Heart left ventricle (tissue), 13 donors: Measurements from ENCODE around the gene CEP290.

ENCODE experiments used
- CTCF ChIP-seq, 12 donors: fragments of 200-600 bp; sonication (generic) in 4 of 12; IDR thresholded peaks; one replicate each; pipeline versions ENCODE4 v1.5.0 to v1.8.0; 2018 to 2022; ENCODE audit warnings: antibody characterized with exemption in 12 of 12, mild to moderate bottlenecking in 5 of 12
- POLR2A ChIP-seq, 2 donors: fragments of 450-650 bp; IDR thresholded peaks; one replicate each; pipeline ENCODE4 v1.6.1; 2017; ENCODE audit warnings: antibody characterized with exemption in 2 of 2, mild to moderate bottlenecking in 2 of 2, moderate library complexity in 2 of 2
- donor health status: ischemic (EF 13 %, LVEDD 7.1; RV severe dilation, severe dysfunction).
- donor health status: DM: no; HTN: yes; CAD: no.
- donor health status: DM: no; HTN: no; CAD: no.
- donor health status: ischemic (EF 25% LVEDD 6.9; RV normal size, moderate dysfunction).
- donor health status: ischemic (EF 25% LVEDD 5.7; RV mildly dilated, moderate dysfunction).
- donor health status: ischemic (EF 35%, LVEDD 5.7; RV mildly dilated, moderate dysfunction).
- donor health status: nonischemic (EF 11% LVEDD 7.7; RV severe dilation, severe dysfunction).
- donor health status: DM: yes; HTN: yes; CAD: no.
- donor health status: PGD.
- donor health status: ischemic (EF 29% LVEDD 5.4; RV normal size, mild dysfunction).
- donor health status: nonischemic (EF 23%, LVEDD 6.1; RV moderate dilation, normal function).

DNA sequence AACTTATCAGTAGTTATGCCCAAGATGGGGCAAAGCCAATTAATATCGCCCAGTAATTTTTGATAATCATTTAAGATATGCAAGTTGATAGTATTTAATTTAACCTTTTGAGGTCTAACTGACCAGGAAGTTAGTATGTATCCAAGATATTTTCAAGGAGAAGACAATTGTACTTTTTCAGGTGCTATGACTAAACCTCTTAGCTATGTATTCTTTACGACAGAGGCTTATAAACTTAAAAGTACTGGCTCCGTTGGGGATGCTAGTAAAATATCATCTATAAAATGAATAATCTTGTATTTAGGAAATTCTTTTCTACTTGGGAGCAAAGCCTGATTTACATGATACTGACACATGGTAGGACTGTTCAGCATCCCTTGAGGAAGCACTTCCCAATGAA, 40.5 kb upstream of the CEP290 start:
- TF ChIP-seq POLR2A (IDR thresholded peaks at IDR 0.05) (no peak), CTCF (IDR thresholded peaks at IDR 0.05) (no peak)
